H9 (cell line): ENCODE results near the gene DBNL. TPM values are rescaled to one million over a fixed set of nuclear protein-coding genes. Genes with fewer than 3 reads are reported as not detected.

ENCODE experiments used
- DNase-seq: peaks from one replicate; pipeline ENCODE4 v3.0.0-alpha.2; 2017
- H2AFZ ChIP-seq: one replicate; pipeline ENCODE4 v1.6.1; 2013; ENCODE audit warnings: mild to moderate bottlenecking, low read length, control low read depth, moderate library complexity
- H2AK5ac ChIP-seq: 2 replicates; pipeline ENCODE4 v1.6.1; 2013; ENCODE audit warnings: low read length, control low read depth, mixed read lengths; ENCODE audit not compliant: insufficient read length
- H2BK120ac ChIP-seq: one replicate; pipeline ENCODE4 v1.6.1; 2013; ENCODE audit warnings: low read depth, mild to moderate bottlenecking, low read length, control low read depth, inconsistent platforms; ENCODE audit not compliant: poor library complexity, severe bottlenecking
- H2BK12ac ChIP-seq: 2 replicates; pipeline ENCODE4 v1.6.1; 2013; ENCODE audit warnings: low read length, control low read depth, mixed read lengths, low read depth; ENCODE audit not compliant: insufficient read length
- H2BK15ac ChIP-seq: 2 replicates; pipeline ENCODE4 v1.6.1; 2013; ENCODE audit warnings: low read depth, low read length, control low read depth
- H2BK20ac ChIP-seq: one replicate; pipeline ENCODE4 v1.6.1; 2013; ENCODE audit warnings: low read depth, mild to moderate bottlenecking, low read length, control low read depth, inconsistent platforms; ENCODE audit not compliant: poor library complexity, severe bottlenecking
- H2BK5ac ChIP-seq: 2 replicates; pipeline ENCODE4 v1.6.1; 2013; ENCODE audit warnings: low read length, control low read depth, mixed read lengths; ENCODE audit not compliant: insufficient read length
- H3K14ac ChIP-seq: 2 replicates; pipeline ENCODE4 v1.6.1; 2013; ENCODE audit warnings: low read length, control low read depth; ENCODE audit not compliant: insufficient read depth
- H3K18ac ChIP-seq: 2 replicates; pipeline ENCODE4 v1.6.1; 2013; ENCODE audit warnings: low read depth, mild to moderate bottlenecking, mixed read lengths, low read length, control low read depth; ENCODE audit not compliant: insufficient read length
- H3K23ac ChIP-seq: 2 replicates; pipeline ENCODE4 v1.6.1; 2013; ENCODE audit warnings: low read length, control low read depth, mixed read lengths, low read depth; ENCODE audit not compliant: insufficient read length
- H3K23me2 ChIP-seq: 2 replicates; pipeline ENCODE4 v1.6.1; 2013; ENCODE audit warnings: low read depth, mild to moderate bottlenecking, mixed read lengths, low read length, control low read depth; ENCODE audit not compliant: insufficient read length, poor library complexity, severe bottlenecking
- H3K27ac ChIP-seq: 2 replicates; pipeline ENCODE4 v1.5.1; 2013; ENCODE audit warnings: low read length, control low read depth, mixed read lengths, low read depth; ENCODE audit not compliant: insufficient read length
- H3K27me3 ChIP-seq: 2 replicates; pipeline ENCODE4 v1.6.1; 2013; ENCODE audit warnings: low read length, control low read depth, inconsistent platforms; ENCODE audit not compliant: insufficient read depth
- H3K4ac ChIP-seq: 2 replicates; pipeline ENCODE4 v1.6.1; 2013; ENCODE audit warnings: low read depth, mild to moderate bottlenecking, control low read depth, inconsistent platforms, low read length, moderate library complexity
- H3K4me1 ChIP-seq: 2 replicates; pipeline ENCODE4 v1.6.1; 2013; ENCODE audit warnings: low read length, control low read depth, inconsistent platforms; ENCODE audit not compliant: insufficient read depth
- H3K4me2 ChIP-seq: 2 replicates; pipeline ENCODE4 v1.6.1; 2013; ENCODE audit warnings: low read length, control low read depth, mixed read lengths; ENCODE audit not compliant: insufficient read length, insufficient read depth
- H3K56ac ChIP-seq: 2 replicates; pipeline ENCODE4 v1.6.1; 2013; ENCODE audit warnings: low read depth, mild to moderate bottlenecking, mixed read lengths, low read length, control low read depth; ENCODE audit not compliant: insufficient read length
- H3K79me1 ChIP-seq: 2 replicates; pipeline ENCODE4 v1.6.1; 2013; ENCODE audit warnings: low read depth, mild to moderate bottlenecking, moderate library complexity, low read length, control low read depth, inconsistent platforms; ENCODE audit not compliant: insufficient read depth, poor library complexity, severe bottlenecking
- H3K79me2 ChIP-seq: 2 replicates; pipeline ENCODE4 v1.6.1; 2013; ENCODE audit warnings: low read length, control low read depth, inconsistent platforms; ENCODE audit not compliant: insufficient read depth
- H3K9ac ChIP-seq: 2 replicates; pipeline ENCODE4 v1.6.1; 2013; ENCODE audit warnings: low read length, control low read depth, mixed read lengths; ENCODE audit not compliant: insufficient read length; ENCODE audit errors: extremely low read depth
- H3K9me3 ChIP-seq: one replicate; pipeline ENCODE4 v1.6.1; 2013; ENCODE audit warnings: low read depth, low read length, inconsistent platforms; ENCODE audit not compliant: control insufficient read depth
- H3T11ph ChIP-seq: one replicate; pipeline ENCODE4 v1.6.1; 2013; ENCODE audit warnings: mild to moderate bottlenecking, low read length, control low read depth, inconsistent platforms
- H4K20me1 ChIP-seq: one replicate; pipeline ENCODE4 v1.6.1; 2013; ENCODE audit not compliant: control insufficient read depth, insufficient read length, insufficient read depth
- H4K5ac ChIP-seq: 2 replicates; pipeline ENCODE4 v1.6.1; 2013; ENCODE audit warnings: low read depth, mild to moderate bottlenecking, mixed read lengths, low read length, control low read depth; ENCODE audit not compliant: insufficient read length
- H4K8ac ChIP-seq: replicated peaks from 2 replicates; pipeline ENCODE4 v1.6.1; 2013; ENCODE audit warnings: low read length, control low read depth, mixed read lengths, low read depth; ENCODE audit not compliant: insufficient read length
- H4K91ac ChIP-seq: 2 replicates; pipeline ENCODE4 v1.6.1; 2013; ENCODE audit warnings: low read depth, mild to moderate bottlenecking, moderate library complexity, mixed read lengths, low read length, control low read depth; ENCODE audit not compliant: insufficient read length
- H3K27ac Mint-ChIP-seq, 3 experiments: 2 replicates in 2 of 3; 3 replicates in 1 of 3; pipeline ENCODE4 v1.8.0; 2020 to 2021; ENCODE audit warnings: mixed read lengths in 3 of 3, mild to moderate bottlenecking in 1 of 3, moderate library complexity in 1 of 3
- H3K27me3 Mint-ChIP-seq: 2 replicates; pipeline ENCODE4 v1.8.0; 2021; ENCODE audit warnings: low read depth, mild to moderate bottlenecking, moderate library complexity, mixed read lengths
- H3K36me3 Mint-ChIP-seq, 3 experiments: 2 replicates in 2 of 3; 3 replicates in 1 of 3; pipeline ENCODE4 v1.8.0; 2020 to 2021; ENCODE audit warnings: low read depth in 3 of 3, mixed read lengths in 3 of 3; ENCODE audit not compliant: insufficient read depth in 1 of 3
- H3K4me1 Mint-ChIP-seq, 2 experiments: 2 replicates each; pipeline ENCODE4 v1.8.0; 2020; ENCODE audit warnings: mixed read lengths in 2 of 2
- H3K4me3 Mint-ChIP-seq, 2 experiments: 2 replicates in 1 of 2; 3 replicates in 1 of 2; pipeline ENCODE4 v1.8.0; 2020 to 2021; ENCODE audit warnings: mild to moderate bottlenecking in 2 of 2, mixed read lengths in 2 of 2, moderate library complexity in 1 of 2
- H3K9me3 Mint-ChIP-seq, 2 experiments: 2 replicates in 1 of 2; 3 replicates in 1 of 2; pipeline ENCODE4 v1.8.0; 2020; ENCODE audit warnings: mild to moderate bottlenecking in 2 of 2, mixed read lengths in 2 of 2, moderate library complexity in 1 of 2
- CTCF ChIP-seq: fragments of 200-600 bp; sonication (generic); conservative IDR thresholded peaks from 3 replicates; pipeline ENCODE4 v1.8.0; 2021; ENCODE audit warnings: antibody characterized with exemption, mild to moderate bottlenecking
- WGBS: extraction: QIAGEN DNeasy Blood & Tissue Kit; methylation state at CpG from one replicate; pipeline ENCODE4 v1.1.7; 2013; ENCODE audit warnings: missing lambda C conversion rate, low lambda C conversion rate, mixed read lengths; ENCODE audit not compliant: insufficient read length; ENCODE audit errors: extremely low coverage; 5-methylcytosine and 5-hydroxymethylcytosine counted together
- total RNA-seq: library from RNA; stranded (reverse); gene quantifications from 2 replicates; pipeline ENCODE4 v1.2.1, GENCODE V29; 2021

The DBNL gene
- total RNA-seq, 1 experiment from 2014 or later, result 51.3 TPM

- no peak overlapping the region for H2AFZ ChIP-seq
- no peak overlapping the region for H2BK5ac ChIP-seq
- H3K4me2 ChIP-seq, result no peak overlapping the region
- H4K5ac ChIP-seq, result no peak overlapping the region
- H2BK12ac ChIP-seq, result no peak overlapping the region
- no peak for TF ChIP-seq CTCF
- H3K27me3 ChIP-seq, result no peaks in the 10 kb centered on the region
- H3K9me3 ChIP-seq, result no peaks in the 10 kb centered on the region
- no peaks in the 10 kb centered on the region for H3K27me3 Mint-ChIP-seq
- no peaks in the 10 kb centered on the region for H3K23me2 ChIP-seq
- WGBS, result no CpG with 5 or more reads among the region's 12 CpGs
- no peak overlapping the region for H2AK5ac ChIP-seq
- H4K20me1 ChIP-seq, result no peaks in the 10 kb centered on the region
- no peak overlapping the region for H3K18ac ChIP-seq
- no peak overlapping the region for H2BK15ac ChIP-seq
- H3K56ac ChIP-seq, result no peak overlapping the region
- no peaks in the 10 kb centered on the region for H3K4me1 Mint-ChIP-seq
- H3K4ac ChIP-seq, result no peak overlapping the region
- H3K27ac ChIP-seq, result no peak overlapping the region
- no peak overlapping the region for H3K9ac ChIP-seq
- no peak overlapping the region for H4K91ac ChIP-seq
- H3K4me3 Mint-ChIP-seq, result no peak overlapping the region
- H3K79me2 ChIP-seq, result no peaks in the 10 kb centered on the region
- H3K27ac Mint-ChIP-seq, result no peak overlapping the region
- no peak overlapping the region for H3K23ac ChIP-seq
- no peak overlapping the region for H3K14ac ChIP-seq
- H2BK120ac ChIP-seq, result no peak overlapping the region
- H3T11ph ChIP-seq, result no peak overlapping the region
- H2BK20ac ChIP-seq, result no peak overlapping the region
- no peak overlapping the region for H4K8ac ChIP-seq
- H3K79me1 ChIP-seq, result no peaks in the 10 kb centered on the region
- peaks cover 12 to 64% (median 44%) of the 10 kb centered on the region in 3 experiments; a peak in 6 of 7 replicates for H3K36me3 Mint-ChIP-seq
- no peaks in the 10 kb centered on the region for H3K4me1 ChIP-seq
- H3K9me3 Mint-ChIP-seq, result no peaks in the 10 kb centered on the region
- no peak for DNase-seq
These were observed 8.4 kb downstream of the DBNL start for GRCh38 chr7:44052771-44053365.
